Uterus (tissue), 2 donors: Measurements from ENCODE around the gene PRPF40A.

ENCODE experiments used
- CTCF ChIP-seq, 4 experiments: fragments of 200-600 bp in 2 of 4; fragments of 450-650 bp in 2 of 4; sonication (generic) in 2 of 4; IDR thresholded peaks; one replicate each; pipeline ENCODE4 v1.5.1; 2016 to 2019; ENCODE audit warnings: antibody characterized with exemption in 4 of 4, mild to moderate bottlenecking in 2 of 4, moderate library complexity in 1 of 4
- POLR2A ChIP-seq, 2 donors: fragments of 450-650 bp; IDR thresholded peaks; one replicate each; pipeline ENCODE4 v1.6.1; 2016; ENCODE audit warnings: antibody characterized with exemption in 2 of 2, mild to moderate bottlenecking in 1 of 2, moderate library complexity in 1 of 2

GRCh38 chr2:152647552-152647951 lies 69.7 kb downstream of the PRPF40A start:
- TF ChIP-seq CTCF (IDR thresholded peaks at IDR 0.05): no peak
- no peak for TF ChIP-seq POLR2A (IDR thresholded peaks at IDR 0.05)
